Measurements from ENCODE around the gene MGMT. TPM values are rescaled to one million over a fixed set of nuclear protein-coding genes. Genes with fewer than 3 reads are reported as not detected.

The MGMT gene
- total RNA-seq, 1 experiment from 2014 or later = 0.61 TPM

DNA sequence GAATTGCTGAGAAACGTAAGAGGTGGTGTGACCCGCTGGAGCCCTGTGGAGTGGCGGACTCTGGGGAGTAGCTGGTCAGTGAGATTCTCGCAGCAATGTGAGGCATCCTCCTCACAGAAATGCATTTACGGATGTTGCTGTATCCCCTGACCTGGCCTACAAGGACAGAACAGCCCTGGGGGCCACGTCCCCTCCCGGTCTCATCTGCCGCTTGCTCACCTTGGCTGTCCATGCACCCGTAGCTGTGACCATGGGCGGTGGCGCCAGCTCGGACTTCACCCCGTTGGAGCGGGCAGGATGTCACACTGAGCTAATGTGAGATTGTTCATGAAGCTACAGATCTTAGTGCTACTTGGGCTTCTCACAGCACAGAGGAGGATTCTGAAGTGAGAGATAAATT, 303.2 kb downstream of the MGMT start:
- no peak for DNase-seq (ENCODE audit: low read depth)

DNA sequence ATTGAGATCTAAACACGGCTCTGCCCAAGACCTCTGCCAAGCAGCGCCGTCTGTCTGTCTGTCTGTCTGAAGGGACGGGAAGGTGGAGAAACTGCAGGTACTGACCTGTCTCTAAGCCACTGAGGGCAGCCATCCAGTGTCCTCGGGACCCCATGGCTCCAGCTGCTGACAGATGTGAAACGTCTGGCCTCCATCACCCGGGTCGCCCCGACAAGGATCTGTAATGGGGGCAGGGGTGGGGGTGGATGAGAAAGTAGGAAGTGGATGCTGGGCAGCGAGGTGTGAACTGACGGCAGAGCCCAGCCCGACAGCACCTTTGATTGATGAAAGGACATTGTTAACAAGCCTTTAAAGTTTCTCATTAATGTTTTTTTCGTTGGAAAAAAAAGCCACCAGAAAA, 304.0 kb downstream of the MGMT start:
- no peak for DNase-seq (ENCODE audit: low read depth)

DNA sequence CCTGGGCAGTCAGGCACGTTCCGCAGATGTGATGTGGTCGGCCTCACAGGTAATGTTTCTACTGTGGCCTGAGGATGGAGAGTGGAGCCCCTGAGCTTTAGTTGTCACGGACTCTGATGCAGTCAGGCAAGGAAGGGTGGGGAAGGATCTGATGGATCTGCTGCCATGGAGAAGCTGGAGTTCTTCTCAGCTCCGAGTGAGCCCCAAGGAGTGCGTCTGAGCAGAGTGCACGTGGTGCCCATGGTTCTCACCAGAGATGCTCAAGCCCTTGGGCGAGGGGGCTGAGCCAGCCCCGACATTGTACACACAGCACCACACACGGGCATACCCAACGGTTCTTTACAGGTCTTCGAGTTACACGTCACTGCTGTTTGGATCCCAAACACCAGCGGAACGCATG, 304.5 kb downstream of the MGMT start:
- DNase-seq (ENCODE audit: low read depth) = no peak

DNA sequence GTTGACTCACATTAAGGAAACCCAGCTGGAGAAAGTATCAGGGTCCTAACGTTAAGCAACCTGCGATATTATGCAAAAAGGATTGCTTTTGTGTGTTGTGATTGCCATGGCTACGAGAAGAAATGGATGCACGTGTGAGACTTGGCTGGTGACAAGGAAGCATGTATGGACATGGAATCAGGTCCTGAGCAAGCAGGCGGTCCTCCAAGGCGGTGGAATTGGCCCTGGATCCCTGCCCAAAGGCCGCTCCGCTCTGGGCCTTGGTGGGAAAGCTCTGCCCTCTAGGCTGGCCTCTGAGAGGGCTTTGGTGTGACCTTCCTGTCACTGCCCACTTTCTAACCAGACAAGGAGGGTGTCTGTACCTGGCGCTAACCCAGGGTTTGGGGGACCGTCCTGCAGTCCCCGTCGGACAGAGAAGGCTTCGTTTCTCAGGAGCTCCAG, 305.0 kb downstream of the MGMT start:
- no peak for DNase-seq (ENCODE audit: low read depth)

DNA sequence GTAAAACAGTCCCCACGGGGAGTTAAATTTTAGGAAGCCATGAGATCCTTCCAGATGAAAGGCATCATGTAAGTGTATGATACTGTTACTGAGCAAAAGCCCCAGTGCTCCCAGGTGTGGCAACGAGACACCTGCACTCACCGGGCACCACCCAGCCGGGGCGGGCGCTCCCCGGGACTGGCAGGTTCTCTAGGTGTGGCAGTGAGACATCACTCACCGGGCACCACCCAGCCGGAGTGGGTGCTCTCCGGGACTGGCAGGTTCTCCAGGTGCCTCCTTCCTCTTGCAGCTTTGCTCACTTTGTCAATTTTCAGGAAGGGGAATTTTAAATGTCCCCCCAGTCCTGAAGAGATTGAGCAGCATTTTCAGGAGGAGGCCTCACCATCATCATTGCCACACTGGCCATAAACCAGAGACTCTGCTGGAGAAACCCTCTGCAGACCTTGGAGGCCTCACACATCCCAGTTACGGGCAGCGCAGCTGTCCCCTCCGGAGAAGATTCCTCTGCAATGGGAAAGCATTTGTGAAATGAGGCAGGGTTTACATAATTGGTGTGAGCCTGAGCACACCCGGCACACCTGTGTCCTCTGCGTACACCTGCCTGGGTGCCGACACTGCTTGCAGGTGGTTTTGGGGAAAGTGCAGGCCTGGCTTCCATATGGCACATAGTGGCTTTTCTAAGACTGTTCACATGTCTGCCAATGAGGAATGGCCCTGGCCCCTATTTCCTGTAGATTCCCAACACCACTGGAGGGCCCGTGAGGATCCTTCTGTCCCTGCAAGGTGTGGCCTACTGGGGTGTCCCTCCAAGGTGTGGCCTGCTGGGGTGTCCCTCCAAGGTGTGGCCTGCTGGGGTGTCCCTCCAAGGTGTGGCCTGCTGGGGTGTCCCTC, 305.7 kb downstream of the MGMT start:
- DNase-seq (ENCODE audit: low read depth) = no peak

GRCh38 chr10:129773359-129773990, 306.4 kb downstream of the MGMT start:
- no peak for DNase-seq (ENCODE audit: low read depth)

DNA sequence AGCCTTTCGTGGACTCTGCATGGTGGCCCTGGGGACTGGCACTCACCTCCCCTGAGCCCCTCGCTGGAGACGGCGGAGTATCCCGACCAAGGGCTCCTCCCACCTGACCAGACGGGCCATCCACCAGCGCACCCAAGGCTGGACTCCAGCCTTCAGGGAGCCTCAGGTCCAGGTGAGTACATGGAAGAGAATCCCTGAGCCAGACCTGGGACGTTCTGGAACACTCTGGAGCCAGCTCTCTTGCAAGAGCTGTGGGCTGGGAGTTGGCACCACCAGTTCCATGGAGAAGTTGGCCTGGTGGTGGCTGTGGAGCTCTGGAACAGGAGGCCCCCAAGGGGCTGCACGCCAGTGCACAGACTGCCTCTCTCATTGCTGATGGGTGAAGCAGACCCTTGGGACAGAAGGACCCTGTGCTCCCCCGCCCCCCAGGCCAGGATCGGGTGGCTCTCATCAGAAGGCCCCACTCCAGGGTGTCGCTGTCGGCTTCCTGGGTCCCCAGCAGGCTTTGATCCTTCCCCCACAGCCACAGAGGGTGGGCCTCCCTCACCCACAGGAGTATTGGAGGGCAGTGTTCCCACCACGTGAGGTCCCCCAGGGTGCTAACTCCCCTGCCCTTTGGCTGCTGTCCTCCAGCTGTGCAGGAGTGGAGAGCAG, 307.2 kb downstream of the MGMT start:
- no peak for DNase-seq (ENCODE audit: low read depth)

DNA sequence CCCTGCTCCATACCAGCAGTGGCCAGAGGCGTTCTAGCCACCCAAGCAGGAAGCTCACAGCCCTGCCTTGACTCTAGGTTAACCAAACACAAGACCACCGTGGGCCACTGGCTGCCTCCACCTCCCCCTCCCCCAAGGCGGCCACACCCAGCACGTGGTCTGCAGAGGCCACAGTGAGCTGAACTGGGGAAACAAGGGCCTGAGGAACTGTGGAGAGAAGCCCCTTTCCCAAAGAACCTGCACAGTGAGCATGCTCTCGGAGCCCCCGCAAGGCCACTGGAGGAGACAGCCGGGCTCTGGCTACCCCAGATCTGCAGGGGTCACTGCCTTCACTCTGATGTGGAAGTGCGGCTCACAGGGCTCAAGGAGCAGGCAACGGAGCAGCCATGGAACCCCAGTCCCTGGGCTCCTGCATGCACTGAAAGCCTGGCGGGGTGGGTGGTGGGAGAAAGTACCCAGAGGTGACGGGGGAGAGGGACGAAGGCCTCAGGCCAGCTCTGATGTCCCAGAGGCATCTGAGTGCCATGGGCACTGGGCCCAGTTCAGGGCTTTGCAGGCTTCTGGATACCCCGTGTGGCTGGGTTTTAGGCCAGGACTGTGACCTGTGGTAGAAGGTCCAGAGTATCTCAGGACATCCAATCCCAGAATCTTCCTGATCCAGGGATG, 307.8 kb downstream of the MGMT start:
- no peak for DNase-seq (ENCODE audit: low read depth)

- DNase-seq (ENCODE audit: low read depth) = no peak
Measured at GRCh38 chr10:129775681-129776080, 308.6 kb downstream of the MGMT start.

DNA sequence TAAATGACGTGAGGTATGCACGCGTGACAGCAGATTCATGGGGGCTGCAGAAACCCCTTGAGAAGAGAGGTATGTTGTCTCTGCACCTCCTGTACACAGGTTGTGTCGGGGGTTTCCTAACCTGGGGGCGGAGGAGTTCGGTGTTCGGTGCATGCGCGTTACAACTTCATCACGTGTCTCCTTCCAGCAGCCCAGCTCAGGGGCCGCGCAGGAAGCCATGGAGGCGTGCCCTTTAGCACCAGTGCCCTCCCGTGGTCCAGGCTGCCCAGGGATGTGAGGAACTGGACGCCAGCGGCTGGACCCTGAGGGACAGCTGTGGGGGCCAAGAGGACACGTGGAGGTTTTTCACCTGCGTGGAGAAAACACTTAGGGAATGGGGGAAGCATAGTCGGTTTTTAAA, 310.6 kb downstream of the MGMT start:
- no peak for DNase-seq (ENCODE audit: low read depth)

DNA sequence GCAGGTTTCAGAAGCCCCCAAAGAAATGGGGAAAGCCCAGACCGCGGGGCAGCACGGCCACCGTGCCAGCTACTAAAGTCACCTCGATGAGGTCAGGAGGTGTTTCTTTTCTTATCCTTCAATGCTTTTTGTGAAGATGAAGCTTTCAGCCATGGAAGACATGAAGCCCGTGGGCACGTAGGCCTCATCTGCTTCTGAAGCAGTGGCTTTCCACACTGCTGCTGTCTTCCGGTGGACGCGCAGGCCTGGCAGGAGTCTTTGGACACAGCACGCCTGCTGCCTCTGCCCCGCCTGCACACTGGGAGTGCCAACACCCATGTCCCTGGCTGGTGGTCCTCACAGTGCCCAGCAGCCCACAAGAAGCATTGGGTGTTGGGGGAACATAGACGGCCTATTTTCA, 311.5 kb downstream of the MGMT start:
- no peak for DNase-seq (ENCODE audit: low read depth)

GRCh38 chr10:129779126-129780111, 312.4 kb downstream of the MGMT start:
- DNase-seq (ENCODE audit: low read depth) = no peak

DNA sequence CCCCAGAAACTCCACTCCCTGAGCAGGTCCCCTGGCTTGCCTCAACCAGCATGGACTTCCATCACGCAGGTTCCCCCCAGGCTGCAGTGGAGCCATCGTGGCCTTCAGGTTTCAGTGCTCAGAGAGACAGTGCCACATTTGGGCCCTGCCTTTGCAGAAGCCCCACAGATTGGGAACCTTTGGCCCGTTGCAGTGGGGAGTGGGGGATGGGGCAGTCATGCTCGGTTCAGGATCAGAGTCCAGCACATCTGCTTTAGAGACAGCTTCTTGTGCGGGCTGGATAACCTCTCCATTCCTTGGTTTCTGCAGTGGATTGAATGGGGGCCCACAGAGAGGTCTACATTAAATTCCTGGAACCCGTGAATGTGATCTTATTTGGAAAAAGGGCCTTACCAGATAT, 313.2 kb downstream of the MGMT start:
- DNase-seq (ENCODE audit: low read depth) = no peak

DNA sequence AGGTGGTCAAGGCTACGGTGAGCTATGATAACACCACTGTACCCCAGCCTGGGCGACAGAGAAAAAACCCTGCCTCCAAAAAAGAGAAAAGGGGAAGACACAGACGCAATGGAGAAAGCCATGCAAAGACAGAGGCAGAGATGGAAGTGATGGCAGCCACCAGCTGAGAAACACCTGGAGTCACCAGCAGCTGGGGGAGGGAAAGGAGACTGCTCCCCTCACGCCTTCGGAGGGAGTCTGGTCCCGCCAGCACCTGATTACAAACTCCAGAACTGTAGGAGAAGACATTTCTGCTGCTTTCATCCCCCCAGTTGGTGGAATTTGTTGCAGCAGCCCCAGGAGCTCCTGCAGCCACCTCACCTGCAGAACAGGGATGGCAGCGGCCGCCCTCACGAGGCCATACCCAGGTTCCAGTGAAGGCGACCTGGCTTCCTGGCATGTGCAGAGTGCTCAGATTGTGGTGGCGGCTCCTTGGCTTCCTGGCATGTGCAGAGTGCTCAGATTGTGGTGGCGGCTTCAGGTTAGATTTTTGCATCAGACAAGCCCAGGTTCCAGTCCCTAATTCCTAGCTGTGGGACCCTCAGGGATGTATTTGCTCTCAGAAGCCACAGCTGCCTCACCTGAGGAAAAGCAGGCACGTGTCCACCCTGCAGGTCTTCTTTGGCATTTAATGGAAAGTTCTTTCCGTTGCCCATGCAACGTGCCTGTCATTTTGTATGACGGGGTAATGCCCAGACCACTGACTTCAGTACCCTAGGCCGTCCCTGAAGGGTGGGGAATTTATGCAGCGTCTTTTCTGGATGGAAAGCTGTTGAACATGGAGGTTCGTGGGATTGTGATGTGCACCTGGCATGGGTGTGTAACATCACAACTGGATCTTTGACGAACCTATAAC, 314.1 kb downstream of the MGMT start:
- DNase-seq (ENCODE audit: low read depth) = no peak

DNA sequence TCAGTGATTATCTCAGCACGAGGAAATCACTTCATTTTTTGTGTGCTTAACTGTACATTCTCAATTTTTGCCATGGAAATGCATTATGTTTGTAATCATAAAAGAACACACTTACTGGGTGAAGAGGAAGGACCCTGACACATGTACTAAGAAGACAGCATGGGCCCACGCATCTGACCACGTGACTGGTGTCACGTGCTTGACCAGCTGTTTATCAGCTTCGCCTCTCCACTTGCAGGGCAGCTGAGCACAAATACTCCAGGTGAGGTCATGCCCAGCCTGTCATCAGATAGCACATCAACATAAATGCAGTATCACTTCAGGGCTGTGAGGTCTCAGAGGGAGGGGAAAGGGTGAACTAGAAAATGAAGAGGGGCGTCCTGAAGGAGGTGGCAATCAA, 317.2 kb downstream of the MGMT start:
- DNase-seq (ENCODE audit: low read depth) = no peak

GRCh38 chr10:129784891-129785290, 317.9 kb downstream of the MGMT start:
- DNase-seq (ENCODE audit: low read depth) = no peak

- DNase-seq (ENCODE audit: low read depth) = no peak
Measured at GRCh38 chr10:129785536-129785981, 318.5 kb downstream of the MGMT start.

- no peak for DNase-seq (ENCODE audit: low read depth)
Measured at GRCh38 chr10:129786216-129786615, 319.2 kb downstream of the MGMT start.

- DNase-seq (ENCODE audit: low read depth) = no peak
Measured at GRCh38 chr10:129787557-129787956, 320.5 kb downstream of the MGMT start.

Measured in HT1080 (cell line).